CD4-positive, alpha-beta T cell treated with Interferon gamma for 1 hour (primary cell): ENCODE results near the gene REX1BD.

Source experiments
- DNase-seq: peaks from one replicate; pipeline ENCODE4 v3.0.0-alpha.2; 2020

The REX1BD gene

DNA sequence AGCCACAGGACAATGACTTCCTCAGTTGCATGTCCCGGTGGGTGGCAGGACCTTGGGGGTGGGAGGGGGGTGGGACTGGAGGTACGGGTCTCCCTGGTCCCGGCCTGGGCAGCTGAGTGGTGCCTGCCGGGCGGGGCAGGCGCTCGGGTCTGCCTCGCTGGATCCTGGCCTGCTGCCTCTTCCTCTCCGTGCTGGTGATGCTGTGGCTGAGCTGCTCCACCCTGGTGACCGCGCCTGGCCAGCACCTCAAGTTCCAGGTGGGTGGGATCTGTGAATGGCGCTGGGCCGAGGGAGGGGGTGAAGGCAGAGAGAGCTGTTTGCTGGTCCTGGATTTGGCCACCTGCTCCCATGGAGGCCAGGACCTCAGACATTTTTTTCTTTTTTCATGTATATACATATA lies 29.6 kb downstream of the REX1BD start:
- no peak for DNase-seq

- no peak for DNase-seq
Observed at GRCh38 chr19:18620311-18620710, 31.7 kb downstream of the REX1BD start.

DNA sequence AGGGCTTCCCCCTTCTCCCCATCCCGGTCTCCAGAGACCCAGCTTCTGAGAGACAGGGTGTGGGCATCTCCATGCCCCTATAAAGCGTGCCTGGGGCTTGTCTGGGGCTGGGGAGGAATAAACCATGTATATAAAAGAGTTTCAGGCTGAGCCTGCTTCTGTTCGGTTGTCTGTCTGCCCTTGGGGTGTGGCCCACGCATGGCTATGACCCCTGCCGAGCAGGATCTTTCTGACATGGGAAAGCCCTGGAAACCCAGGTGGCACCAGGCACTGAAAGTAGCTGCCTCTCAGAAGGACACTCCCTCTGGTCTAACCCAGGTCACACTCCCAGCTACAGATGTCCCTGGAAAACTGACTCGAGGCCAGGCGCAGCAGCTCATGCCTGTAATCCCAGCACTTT lies 32.3 kb downstream of the REX1BD start:
- DNase-seq = no peak

DNA sequence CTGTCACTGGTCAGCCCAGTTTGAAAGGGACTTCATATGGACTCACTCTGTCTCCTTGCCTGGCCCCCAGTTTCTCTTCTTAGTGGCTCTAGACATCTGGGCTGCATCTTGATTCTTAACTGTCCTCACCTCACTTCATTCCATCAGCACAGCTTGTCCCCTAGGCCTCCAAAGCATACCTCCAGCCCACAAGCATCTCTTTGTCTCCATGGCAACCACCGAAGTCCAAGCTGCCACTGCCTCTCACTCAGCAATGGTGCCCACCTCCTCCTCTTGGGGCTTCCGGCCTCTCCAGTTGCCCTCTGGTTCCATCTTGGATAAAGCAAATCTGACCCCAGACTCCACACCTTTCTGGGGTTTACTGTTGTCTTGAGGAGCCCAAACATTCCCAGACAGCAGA lies 38.3 kb downstream of the REX1BD start:
- DNase-seq = no peak

DNA sequence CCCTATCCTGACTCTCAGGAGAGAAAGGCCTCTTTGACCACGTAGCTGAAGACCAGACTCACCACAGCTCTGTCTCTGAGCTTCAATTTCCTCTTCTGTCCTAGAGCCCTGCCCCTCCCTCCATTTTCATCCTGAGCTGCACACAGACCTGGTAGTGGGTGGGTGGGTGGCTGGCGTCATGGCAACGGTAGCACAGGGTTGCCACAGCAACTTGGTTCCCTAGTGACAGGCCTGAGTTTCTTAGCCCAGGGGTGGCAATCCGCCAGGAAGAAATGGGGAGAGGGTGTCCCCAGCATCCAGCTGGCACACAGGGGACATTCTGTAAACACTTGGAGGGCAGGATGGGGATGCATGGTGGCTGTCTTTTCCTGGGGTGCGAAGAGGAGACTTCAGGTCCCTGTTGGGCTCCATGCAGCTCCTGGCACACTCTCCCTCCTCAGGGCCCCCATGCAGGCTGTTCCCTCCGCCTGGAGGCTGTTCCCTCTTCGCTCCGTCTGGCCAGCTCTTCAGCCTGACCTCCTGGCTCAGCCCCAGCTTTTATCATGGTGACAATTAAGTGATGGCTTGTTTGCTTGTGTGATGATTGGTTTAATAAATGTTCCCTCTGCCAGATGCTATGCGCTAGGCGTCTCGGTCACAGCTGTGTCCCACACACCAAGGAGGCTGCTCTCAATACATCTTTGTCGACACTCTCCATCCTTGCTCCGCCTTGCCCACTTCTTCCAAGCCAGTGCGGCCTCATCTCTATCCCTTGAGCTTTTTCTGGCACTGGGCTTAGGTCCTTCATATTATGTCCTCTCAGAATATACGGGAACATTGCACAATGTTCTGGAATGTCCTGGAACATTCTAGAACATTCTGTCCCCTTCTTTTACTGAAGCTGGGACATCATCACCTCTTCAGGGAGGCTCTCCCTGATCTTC lies 40.8 kb downstream of the REX1BD start:
- DNase-seq = no peak

GRCh38 chr19:18633321-18633720 lies 44.7 kb downstream of the REX1BD start:
- DNase-seq = no peak

GRCh38 chr19:18634612-18635297 lies 46.2 kb downstream of the REX1BD start:
- no peak for DNase-seq

DNA sequence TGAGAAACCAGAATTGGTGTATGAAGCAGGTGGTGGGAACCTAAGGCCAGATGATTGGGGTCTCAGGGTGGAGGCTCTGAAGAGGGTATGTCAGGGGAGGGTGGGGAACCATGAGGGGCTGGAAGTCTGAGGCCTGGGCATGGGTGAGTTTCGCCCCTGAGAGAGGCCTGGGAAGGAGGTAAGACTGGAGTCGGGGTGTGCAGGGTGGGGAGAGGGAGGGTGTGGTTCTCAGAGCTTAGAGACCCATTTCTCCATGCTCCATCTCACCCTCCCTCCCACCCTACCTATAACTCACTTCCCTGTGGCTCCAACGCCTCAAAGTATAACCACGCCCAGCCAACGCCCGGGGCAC lies 47.2 kb downstream of the REX1BD start:
- DNase-seq = no peak

DNA sequence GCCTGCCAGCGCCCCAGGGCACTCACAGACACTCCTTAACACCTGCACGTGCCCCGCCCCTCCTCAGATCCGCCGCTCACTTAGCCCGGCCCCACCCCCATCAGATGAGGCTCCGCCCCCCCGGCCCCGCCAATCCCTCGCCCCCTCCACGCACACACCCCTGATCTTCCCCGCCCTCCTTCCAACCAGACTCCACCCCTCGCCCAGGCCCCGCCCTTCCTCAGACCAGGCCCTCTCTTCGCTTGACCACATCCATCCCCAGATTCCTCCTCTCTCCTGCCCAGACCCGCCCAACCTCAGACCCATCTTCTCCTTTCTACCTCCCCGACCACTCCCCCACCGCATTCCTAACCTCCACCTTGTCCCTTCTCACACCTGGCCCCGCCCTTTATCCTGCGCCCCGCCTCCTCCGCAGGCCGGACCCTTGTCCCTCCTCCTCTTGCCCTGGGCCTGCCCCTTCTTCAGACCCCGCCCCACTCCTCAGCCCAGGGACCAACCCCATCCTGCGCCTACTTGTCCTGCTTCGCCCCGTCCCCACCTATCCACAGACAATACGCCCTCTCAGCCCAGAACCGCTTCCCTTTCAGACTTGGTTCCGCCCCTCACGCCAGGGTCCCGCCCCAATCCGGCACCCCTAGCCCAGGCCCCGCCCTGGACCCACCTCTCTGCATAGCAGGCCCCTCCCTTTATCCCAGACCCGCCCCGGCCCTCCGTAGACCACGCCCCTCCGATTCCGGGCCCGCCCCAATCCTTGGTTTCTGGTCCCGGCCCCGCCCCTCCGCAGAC lies 47.8 kb downstream of the REX1BD start:
- peak; percentile 97 for DNase-seq

- DNase-seq = no peak
Observed at GRCh38 chr19:18636969-18637629, 48.5 kb downstream of the REX1BD start, which contains the start of gene KLHL26. TSS of gene KLHL26 (plus strand) at chr19:18637028. CDS start at chr19:18637055, 27 bp downstream.

DNA sequence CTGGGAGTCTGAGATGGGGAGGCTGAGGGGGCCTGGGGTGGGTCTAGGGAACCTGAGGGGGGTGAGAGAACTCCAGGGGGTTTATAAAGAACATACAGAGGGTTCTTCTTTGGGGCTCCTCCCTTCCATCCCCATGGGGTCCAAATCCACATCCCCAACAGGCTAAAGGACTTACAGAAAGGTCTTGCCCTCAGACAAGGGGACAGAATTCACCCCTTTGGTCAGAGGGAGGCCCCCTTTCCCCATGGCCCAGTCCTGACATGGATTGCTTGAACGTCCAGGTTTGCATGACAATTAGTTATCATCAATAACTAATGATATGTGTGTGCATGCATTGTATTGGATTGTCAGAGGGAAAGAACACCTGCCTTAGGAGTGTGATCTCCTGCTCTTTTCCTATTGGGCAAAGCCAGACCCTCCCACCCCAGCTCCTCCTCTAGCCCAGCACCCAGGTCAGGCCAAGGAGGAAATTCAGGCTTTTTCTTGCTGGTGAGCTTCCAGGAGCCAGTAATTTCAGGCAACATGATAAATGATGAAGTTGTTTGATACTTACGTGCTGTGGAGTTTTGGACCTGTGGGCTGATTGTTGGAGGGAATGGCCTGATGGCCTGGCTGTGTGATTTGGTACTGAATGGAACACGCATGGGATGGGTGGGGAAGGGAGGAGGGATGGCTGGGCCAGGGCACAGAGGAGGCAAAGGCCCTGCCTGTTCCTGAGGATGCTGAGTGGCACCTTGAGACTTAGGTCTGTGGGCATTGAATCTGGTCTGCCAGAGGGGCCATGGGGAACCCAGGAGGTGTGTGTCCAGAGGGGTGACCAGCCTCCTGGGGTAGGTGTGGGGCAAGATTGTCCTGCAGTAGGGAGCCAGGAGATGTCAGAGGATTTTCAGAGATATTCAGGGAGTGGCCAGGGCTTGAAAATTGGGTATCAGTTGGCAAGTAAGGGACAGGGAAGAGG lies 49.4 kb downstream of the REX1BD start:
- no peak for DNase-seq

GRCh38 chr19:18639706-18640243 lies 51.2 kb downstream of the REX1BD start:
- no peak for DNase-seq
